Body of pancreas (tissue), 4 donors: ENCODE results near the gene ANP32D.

Experiments used
- POLR2A ChIP-seq, 3 donors: fragments of 450-650 bp; IDR thresholded peaks; one replicate each; pipeline ENCODE4 v1.6.1; 2016; ENCODE audit warnings: antibody characterized with exemption in 3 of 3, mild to moderate bottlenecking in 2 of 3
- TF ChIP-seq, protein P1 (sequence below), 7 experiments: fragments of 450-650 bp in 4 of 7; fragments of 200-600 bp in 3 of 7; sonication (generic) in 3 of 7; IDR thresholded peaks; one replicate each; pipeline ENCODE4 v1.5.1; 2016 to 2019; ENCODE audit warnings: antibody characterized with exemption in 7 of 7

DNA sequence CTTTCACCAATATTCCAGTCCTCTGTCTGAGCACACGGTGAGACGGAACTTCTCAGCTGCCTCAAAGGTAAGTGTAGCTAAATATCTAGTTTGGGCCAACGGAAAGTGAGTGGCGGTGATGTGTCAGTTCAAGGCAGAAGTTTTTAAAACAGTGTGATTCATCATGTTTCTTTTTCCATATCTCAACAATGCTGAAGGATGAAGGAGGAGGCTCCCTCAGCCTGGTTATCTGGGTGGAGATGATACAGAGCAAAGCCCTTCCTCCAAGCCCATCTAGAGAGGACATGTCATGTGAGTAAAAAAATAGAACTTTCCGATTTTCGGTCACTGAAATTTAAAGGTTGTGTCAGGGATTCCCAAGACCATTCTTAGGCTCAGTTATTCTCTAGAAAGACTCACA is 13.1 kb upstream of the ANP32D start:
- TF ChIP-seq, protein P1, sequence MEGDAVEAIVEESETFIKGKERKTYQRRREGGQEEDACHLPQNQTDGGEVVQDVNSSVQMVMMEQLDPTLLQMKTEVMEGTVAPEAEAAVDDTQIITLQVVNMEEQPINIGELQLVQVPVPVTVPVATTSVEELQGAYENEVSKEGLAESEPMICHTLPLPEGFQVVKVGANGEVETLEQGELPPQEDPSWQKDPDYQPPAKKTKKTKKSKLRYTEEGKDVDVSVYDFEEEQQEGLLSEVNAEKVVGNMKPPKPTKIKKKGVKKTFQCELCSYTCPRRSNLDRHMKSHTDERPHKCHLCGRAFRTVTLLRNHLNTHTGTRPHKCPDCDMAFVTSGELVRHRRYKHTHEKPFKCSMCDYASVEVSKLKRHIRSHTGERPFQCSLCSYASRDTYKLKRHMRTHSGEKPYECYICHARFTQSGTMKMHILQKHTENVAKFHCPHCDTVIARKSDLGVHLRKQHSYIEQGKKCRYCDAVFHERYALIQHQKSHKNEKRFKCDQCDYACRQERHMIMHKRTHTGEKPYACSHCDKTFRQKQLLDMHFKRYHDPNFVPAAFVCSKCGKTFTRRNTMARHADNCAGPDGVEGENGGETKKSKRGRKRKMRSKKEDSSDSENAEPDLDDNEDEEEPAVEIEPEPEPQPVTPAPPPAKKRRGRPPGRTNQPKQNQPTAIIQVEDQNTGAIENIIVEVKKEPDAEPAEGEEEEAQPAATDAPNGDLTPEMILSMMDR (IDR thresholded peaks at IDR 0.05): no peak
- TF ChIP-seq POLR2A (IDR thresholded peaks at IDR 0.05): no peak
